Fibroblast of upper back skin (primary cell): ENCODE data around the gene ACVR2B.

Experiments
- DNase-seq: peaks from one replicate; pipeline ENCODE4 v3.0.0-alpha.2; 2013

Gene ACVR2B

GRCh38 chr3:38458796-38459498 lies 5.3 kb downstream of the ACVR2B start:
- DNase-seq, result no peak

- no peak for DNase-seq
Observed at GRCh38 chr3:38459499-38460048, 5.9 kb downstream of the ACVR2B start.

GRCh38 chr3:38460377-38461270 lies 6.9 kb downstream of the ACVR2B start:
- no peak for DNase-seq

GRCh38 chr3:38465588-38466154 lies 12.0 kb downstream of the ACVR2B start:
- no peak for DNase-seq

GRCh38 chr3:38468765-38469164 lies 15.1 kb downstream of the ACVR2B start:
- DNase-seq, result no peak

- no peak for DNase-seq
Observed at GRCh38 chr3:38469852-38470251, 16.2 kb downstream of the ACVR2B start.

- DNase-seq, result no peak
Observed at GRCh38 chr3:38471260-38471857, 17.7 kb downstream of the ACVR2B start.

- DNase-seq, result no peak
Observed at GRCh38 chr3:38472342-38472741, 18.7 kb downstream of the ACVR2B start.

- no peak for DNase-seq
Observed at GRCh38 chr3:38473229-38473628, 19.5 kb downstream of the ACVR2B start.

GRCh38 chr3:38474928-38475605 lies 21.4 kb downstream of the ACVR2B start:
- DNase-seq, result no peak

- no peak for DNase-seq
Observed at GRCh38 chr3:38475716-38476115, 22.0 kb downstream of the ACVR2B start.

- DNase-seq, result no peak
Observed at GRCh38 chr3:38476157-38476756, 22.6 kb downstream of the ACVR2B start.

- DNase-seq, result no peak
Observed at GRCh38 chr3:38477057-38477820, 23.5 kb downstream of the ACVR2B start.

GRCh38 chr3:38477839-38478450 lies 24.3 kb downstream of the ACVR2B start:
- DNase-seq, result no peak

- DNase-seq, result no peak
Observed at GRCh38 chr3:38478901-38479300, 25.2 kb downstream of the ACVR2B start.

GRCh38 chr3:38479431-38480092 lies 25.9 kb downstream of the ACVR2B start:
- peak; percentile 58 for DNase-seq

- no peak for DNase-seq
Observed at GRCh38 chr3:38480093-38480445, 26.4 kb downstream of the ACVR2B start.

GRCh38 chr3:38480930-38481329 lies 27.2 kb downstream of the ACVR2B start:
- no peak for DNase-seq

GRCh38 chr3:38482951-38483350 lies 29.3 kb downstream of the ACVR2B start:
- DNase-seq, result no peak

- no peak for DNase-seq
Observed at GRCh38 chr3:38487323-38487722, 33.6 kb downstream of the ACVR2B start.
